ENCODE results near the gene ZNF677.
"Not testable (repeated sequence)": the region's sequence is repeated elsewhere in the genome, so short reads cannot be mapped to it uniquely, and the experiment has no call there.

DNA sequence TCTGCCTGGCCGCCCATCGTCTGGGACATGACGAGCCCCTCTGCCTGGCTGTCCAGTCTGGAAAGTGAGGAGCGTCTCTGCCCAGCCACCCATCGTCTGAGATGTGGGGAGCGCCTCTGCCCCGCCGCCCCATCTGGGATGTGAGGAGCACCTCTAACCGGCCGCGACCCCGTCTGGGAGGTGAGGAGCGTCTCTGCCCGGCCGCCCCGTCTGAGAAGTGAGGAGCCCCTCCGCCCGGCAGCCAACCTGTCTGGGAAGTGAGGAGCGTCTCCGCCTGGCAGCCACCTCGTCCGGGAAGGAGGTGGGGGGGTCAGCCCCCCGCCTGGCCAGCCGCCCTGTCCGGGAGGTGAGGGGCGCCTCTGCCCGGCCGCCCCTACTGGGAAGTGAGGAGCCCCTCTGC lies 32.0 kb downstream of the ZNF677 start:
- TF ChIP-seq, protein P1, sequence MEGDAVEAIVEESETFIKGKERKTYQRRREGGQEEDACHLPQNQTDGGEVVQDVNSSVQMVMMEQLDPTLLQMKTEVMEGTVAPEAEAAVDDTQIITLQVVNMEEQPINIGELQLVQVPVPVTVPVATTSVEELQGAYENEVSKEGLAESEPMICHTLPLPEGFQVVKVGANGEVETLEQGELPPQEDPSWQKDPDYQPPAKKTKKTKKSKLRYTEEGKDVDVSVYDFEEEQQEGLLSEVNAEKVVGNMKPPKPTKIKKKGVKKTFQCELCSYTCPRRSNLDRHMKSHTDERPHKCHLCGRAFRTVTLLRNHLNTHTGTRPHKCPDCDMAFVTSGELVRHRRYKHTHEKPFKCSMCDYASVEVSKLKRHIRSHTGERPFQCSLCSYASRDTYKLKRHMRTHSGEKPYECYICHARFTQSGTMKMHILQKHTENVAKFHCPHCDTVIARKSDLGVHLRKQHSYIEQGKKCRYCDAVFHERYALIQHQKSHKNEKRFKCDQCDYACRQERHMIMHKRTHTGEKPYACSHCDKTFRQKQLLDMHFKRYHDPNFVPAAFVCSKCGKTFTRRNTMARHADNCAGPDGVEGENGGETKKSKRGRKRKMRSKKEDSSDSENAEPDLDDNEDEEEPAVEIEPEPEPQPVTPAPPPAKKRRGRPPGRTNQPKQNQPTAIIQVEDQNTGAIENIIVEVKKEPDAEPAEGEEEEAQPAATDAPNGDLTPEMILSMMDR (conservative IDR thresholded peaks at IDR 0.05; ENCODE audit: low read depth, low read length): not testable (repeated sequence)
- not testable (repeated sequence) for TF ChIP-seq EZH2 (IDR thresholded peaks at IDR 0.05; ENCODE audit: borderline replicate concordance, low read depth, low read length, poor library complexity, severe bottlenecking)

Measured in A673 (cell line).